Loucy (cell line): ENCODE data around the gene OGFOD2.

Experiments
- H2AFZ ChIP-seq: fragments of 200-600 bp; sonication (generic); 2 replicates; pipeline ENCODE4 v1.6.0; 2016; ENCODE audit warnings: antibody characterized with exemption, mild to moderate bottlenecking, low read length, moderate library complexity
- H3F3A ChIP-seq: fragments of 200-600 bp; 2 replicates; pipeline ENCODE4 v1.6.0; 2016; ENCODE audit warnings: antibody characterized with exemption, low read depth, mild to moderate bottlenecking
- H3K27me3 ChIP-seq: fragments of 200-600 bp; sonication (generic); 2 replicates; pipeline ENCODE4 v1.6.1; 2014; ENCODE audit warnings: low read length, mild to moderate bottlenecking; ENCODE audit not compliant: insufficient read depth, poor library complexity, severe bottlenecking
- H3K36me3 ChIP-seq: fragments of 200-600 bp; sonication (generic); 2 replicates; pipeline ENCODE4 v1.6.1; 2016; ENCODE audit warnings: low read length; ENCODE audit not compliant: insufficient read depth
- H3K4me1 ChIP-seq: fragments of 200-600 bp; sonication (generic); 2 replicates; pipeline ENCODE4 v1.5.1; 2014; ENCODE audit warnings: low read length, mild to moderate bottlenecking; ENCODE audit not compliant: insufficient read depth, poor library complexity, severe bottlenecking
- H3K4me2 ChIP-seq: fragments of 200-600 bp; sonication (generic); 2 replicates; pipeline ENCODE4 v1.6.0; 2014; ENCODE audit warnings: antibody characterized with exemption, low read length, low read depth, mild to moderate bottlenecking; ENCODE audit not compliant: poor library complexity, severe bottlenecking
- H3K4me3 ChIP-seq: fragments of 200-600 bp; sonication (generic); 2 replicates; pipeline ENCODE4 v1.5.1; 2014; ENCODE audit warnings: low read length, mild to moderate bottlenecking, mixed read lengths; ENCODE audit not compliant: poor library complexity, severe bottlenecking
- H3K79me2 ChIP-seq: fragments of 200-600 bp; sonication (generic); 2 replicates; pipeline ENCODE4 v1.6.1; 2014; ENCODE audit warnings: low read length; ENCODE audit not compliant: insufficient read depth
- H3K9ac ChIP-seq: fragments of 200-600 bp; sonication (generic); 2 replicates; pipeline ENCODE4 v1.6.0; 2014; ENCODE audit warnings: mild to moderate bottlenecking, low read depth, low read length, moderate library complexity; ENCODE audit not compliant: poor library complexity, severe bottlenecking
- H3K9me2 ChIP-seq: fragments of 200-600 bp; sonication (generic); replicated peaks from 2 replicates; pipeline ENCODE4 v1.6.1; 2016; ENCODE audit warnings: low read depth, low read length, mixed read lengths
- H3K9me3 ChIP-seq: fragments of 200-600 bp; sonication (generic); 2 replicates; pipeline ENCODE4 v1.6.1; 2014; ENCODE audit warnings: mild to moderate bottlenecking, antibody characterized with exemption, low read length, low read depth; ENCODE audit not compliant: insufficient read depth
- H4K20me1 ChIP-seq: fragments of 200-600 bp; sonication (generic); 2 replicates; pipeline ENCODE4 v1.6.0; 2014; ENCODE audit warnings: antibody characterized with exemption, low read length, mild to moderate bottlenecking; ENCODE audit not compliant: insufficient read depth, poor library complexity, severe bottlenecking
- EZH2phosphoT487 ChIP-seq: fragments of 200-600 bp; IDR thresholded peaks from 2 replicates; pipeline ENCODE4 v1.6.1; 2018; ENCODE audit warnings: antibody characterized with exemption, mild to moderate bottlenecking, moderate library complexity, borderline replicate concordance
- TF ChIP-seq, protein P1 (sequence below): fragments of 200-600 bp; sonication (generic); conservative IDR thresholded peaks from 2 replicates; pipeline ENCODE4 v1.5.1; 2014; ENCODE audit warnings: mild to moderate bottlenecking, antibody characterized with exemption, low read length

OGFOD2 gene

GRCh38 chr12:122985338-122986257, 10.6 kb downstream of the OGFOD2 start:
- peaks cover 28% of the 10 kb centered on the region for H4K20me1 ChIP-seq
- no peaks in the 10 kb centered on the region for H3F3A ChIP-seq
- H3K9me2 ChIP-seq, result no peaks in the 10 kb centered on the region
- peaks cover 26% of the 10 kb centered on the region for H3K4me1 ChIP-seq
- no peak overlapping the region for H3K4me2 ChIP-seq
- H3K4me3 ChIP-seq, result no peak overlapping the region
- TF ChIP-seq EZH2phosphoT487, result no peak
- TF ChIP-seq, protein P1, sequence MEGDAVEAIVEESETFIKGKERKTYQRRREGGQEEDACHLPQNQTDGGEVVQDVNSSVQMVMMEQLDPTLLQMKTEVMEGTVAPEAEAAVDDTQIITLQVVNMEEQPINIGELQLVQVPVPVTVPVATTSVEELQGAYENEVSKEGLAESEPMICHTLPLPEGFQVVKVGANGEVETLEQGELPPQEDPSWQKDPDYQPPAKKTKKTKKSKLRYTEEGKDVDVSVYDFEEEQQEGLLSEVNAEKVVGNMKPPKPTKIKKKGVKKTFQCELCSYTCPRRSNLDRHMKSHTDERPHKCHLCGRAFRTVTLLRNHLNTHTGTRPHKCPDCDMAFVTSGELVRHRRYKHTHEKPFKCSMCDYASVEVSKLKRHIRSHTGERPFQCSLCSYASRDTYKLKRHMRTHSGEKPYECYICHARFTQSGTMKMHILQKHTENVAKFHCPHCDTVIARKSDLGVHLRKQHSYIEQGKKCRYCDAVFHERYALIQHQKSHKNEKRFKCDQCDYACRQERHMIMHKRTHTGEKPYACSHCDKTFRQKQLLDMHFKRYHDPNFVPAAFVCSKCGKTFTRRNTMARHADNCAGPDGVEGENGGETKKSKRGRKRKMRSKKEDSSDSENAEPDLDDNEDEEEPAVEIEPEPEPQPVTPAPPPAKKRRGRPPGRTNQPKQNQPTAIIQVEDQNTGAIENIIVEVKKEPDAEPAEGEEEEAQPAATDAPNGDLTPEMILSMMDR, result no peak
- H3K9me3 ChIP-seq, result no peaks in the 10 kb centered on the region
- H3K27me3 ChIP-seq, result no peaks in the 10 kb centered on the region
- H3K36me3 ChIP-seq, result 0 out of 2 replicates have a peak, but pooled peaks cover 5% of the 10 kb centered on the region
- no peak overlapping the region for H3K9ac ChIP-seq
- H2AFZ ChIP-seq, result no peak overlapping the region
- peaks cover 28% of the 10 kb centered on the region for H3K79me2 ChIP-seq

DNA sequence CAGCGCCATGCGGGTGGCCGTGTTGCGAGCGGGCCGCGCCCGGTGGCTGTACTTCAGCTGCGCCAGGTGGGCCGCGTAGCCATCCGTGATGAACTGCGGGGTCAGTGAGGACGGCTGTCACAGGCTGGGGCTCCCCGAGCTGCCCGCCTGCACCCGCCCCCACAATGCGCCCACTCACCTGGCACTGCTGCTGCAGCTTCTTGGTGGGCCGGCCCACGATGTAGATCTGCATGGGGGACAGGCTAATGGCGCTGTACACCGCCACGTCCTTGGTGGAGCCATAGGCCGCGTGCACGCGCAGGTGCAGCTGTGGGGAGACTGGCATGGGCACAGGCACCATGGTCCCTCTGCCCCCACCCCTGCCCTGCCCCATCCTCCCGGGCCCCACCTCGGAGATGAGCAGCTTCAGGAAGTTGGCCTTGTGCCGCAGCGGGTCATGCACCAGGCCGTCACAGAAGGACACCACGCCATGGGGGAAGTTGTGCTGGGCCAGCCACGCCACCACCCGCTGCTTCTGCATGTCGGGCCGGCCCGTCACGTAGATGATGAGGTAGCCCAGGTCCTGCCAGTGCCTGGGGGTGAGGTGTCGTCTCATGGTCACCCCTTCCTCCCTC, 11.3 kb downstream of the OGFOD2 start:
- Histone ChIP-seq H3K9me3 (no peaks in the 10 kb centered on the region), H3K27me3 (no peaks in the 10 kb centered on the region), H3K79me2 (peaks cover 20% of the 10 kb centered on the region), H3K36me3 (0 out of 2 replicates have a peak, but pooled peaks cover 5% of the 10 kb centered on the region), H3K4me2 (no peak overlapping the region), H3F3A (no peaks in the 10 kb centered on the region), H3K9me2 (no peaks in the 10 kb centered on the region), H3K4me3 (no peak overlapping the region), H4K20me1 (peaks cover 21% of the 10 kb centered on the region), H3K4me1 (peaks cover 26% of the 10 kb centered on the region), H3K9ac (no peak overlapping the region), H2AFZ (no peak overlapping the region)
- TF ChIP-seq, protein P1, result no peak
- no peak for TF ChIP-seq EZH2phosphoT487

DNA sequence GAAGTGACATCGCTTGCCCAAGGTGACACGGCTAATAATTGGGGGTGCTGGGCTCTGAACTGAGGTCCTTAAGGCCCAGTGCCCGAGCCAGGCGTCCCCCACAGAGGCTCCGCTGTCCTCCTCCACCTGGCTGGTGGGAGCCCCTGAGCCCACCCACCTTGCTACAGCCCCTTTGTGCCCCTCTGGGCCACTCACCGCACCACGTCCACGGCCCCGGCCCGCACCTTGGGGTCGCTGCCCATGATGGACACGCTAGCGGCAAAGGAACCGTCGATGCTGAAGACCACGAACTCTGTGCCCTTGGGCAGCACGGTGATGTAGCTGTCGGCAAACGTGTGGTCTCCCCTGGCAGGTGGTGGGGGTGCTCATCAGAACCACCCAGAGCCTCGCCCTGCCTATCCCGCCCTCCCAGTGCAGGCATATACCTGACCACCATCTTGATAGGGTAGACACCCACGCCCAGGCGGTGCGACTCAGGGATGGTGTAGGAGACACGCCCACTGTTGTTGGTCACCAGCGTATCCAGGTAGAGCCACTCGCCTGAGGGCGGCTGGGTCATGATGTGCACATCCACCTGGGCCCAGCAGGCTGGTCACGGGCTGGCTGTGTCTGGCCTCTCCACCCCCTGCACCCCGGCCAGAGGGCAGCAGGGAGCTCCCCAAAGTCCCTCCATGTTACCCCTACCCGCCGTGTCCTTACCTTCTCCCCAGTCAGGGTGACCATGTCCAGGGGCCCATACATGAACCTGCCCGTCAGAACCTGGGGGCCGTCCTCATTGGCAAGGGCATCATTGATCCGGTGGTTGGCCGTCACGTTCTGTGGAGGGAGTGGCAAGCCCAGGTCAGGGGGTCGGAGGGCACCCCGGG, 12.3 kb downstream of the OGFOD2 start:
- TF ChIP-seq, protein P1, result no peak
- TF ChIP-seq EZH2phosphoT487, result no peak
- Histone ChIP-seq H3K9ac (no peak overlapping the region), H3K79me2 (peaks cover 11% of the 10 kb centered on the region), H3K36me3 (0 out of 2 replicates have a peak, but pooled peaks cover 5% of the 10 kb centered on the region), H3K4me2 (no peak overlapping the region), H3F3A (no peaks in the 10 kb centered on the region), H2AFZ (no peak overlapping the region), H4K20me1 (peaks cover 11% of the 10 kb centered on the region), H3K4me3 (no peak overlapping the region), H3K9me3 (no peaks in the 10 kb centered on the region), H3K9me2 (no peaks in the 10 kb centered on the region), H3K27me3 (no peaks in the 10 kb centered on the region), H3K4me1 (peaks cover 20% of the 10 kb centered on the region)
